B cell (primary cell): ENCODE measurements around the gene ZNF587.
"Not testable (repeated sequence)": the region's sequence is repeated elsewhere in the genome, so short reads cannot be mapped to it uniquely, and the experiment has no call there.

ENCODE experiments used
- CTCF ChIP-seq: fragments of 200-600 bp; IDR thresholded peaks from one replicate; pipeline ENCODE4 v1.8.0; 2022; ENCODE audit warnings: antibody characterized with exemption, mild to moderate bottlenecking
- EZH2 ChIP-seq: IDR thresholded peaks from 2 replicates; pipeline ENCODE4 v1.6.1; 2012; ENCODE audit warnings: borderline replicate concordance, low read depth, mild to moderate bottlenecking, moderate library complexity, low read length; ENCODE audit not compliant: insufficient read depth, poor library complexity, severe bottlenecking

GRCh38 chr19:57810410-57811295, 39.0 kb upstream of the ZNF587 start:
- TF ChIP-seq CTCF, EZH2: not testable (repeated sequence)
